Epithelial cell of prostate (primary cell): ENCODE results near the gene TALDO1.

ENCODE experiments used
- DNase-seq: peaks from one replicate; pipeline ENCODE4 v3.0.0-alpha.2; 2011; ENCODE audit warnings: low read depth, low spot score
- H3K27ac ChIP-seq: fragments of 450-650 bp; 2 replicates; pipeline ENCODE4 v1.5.1; 2017; ENCODE audit warnings: mild to moderate bottlenecking

The TALDO1 gene

DNA sequence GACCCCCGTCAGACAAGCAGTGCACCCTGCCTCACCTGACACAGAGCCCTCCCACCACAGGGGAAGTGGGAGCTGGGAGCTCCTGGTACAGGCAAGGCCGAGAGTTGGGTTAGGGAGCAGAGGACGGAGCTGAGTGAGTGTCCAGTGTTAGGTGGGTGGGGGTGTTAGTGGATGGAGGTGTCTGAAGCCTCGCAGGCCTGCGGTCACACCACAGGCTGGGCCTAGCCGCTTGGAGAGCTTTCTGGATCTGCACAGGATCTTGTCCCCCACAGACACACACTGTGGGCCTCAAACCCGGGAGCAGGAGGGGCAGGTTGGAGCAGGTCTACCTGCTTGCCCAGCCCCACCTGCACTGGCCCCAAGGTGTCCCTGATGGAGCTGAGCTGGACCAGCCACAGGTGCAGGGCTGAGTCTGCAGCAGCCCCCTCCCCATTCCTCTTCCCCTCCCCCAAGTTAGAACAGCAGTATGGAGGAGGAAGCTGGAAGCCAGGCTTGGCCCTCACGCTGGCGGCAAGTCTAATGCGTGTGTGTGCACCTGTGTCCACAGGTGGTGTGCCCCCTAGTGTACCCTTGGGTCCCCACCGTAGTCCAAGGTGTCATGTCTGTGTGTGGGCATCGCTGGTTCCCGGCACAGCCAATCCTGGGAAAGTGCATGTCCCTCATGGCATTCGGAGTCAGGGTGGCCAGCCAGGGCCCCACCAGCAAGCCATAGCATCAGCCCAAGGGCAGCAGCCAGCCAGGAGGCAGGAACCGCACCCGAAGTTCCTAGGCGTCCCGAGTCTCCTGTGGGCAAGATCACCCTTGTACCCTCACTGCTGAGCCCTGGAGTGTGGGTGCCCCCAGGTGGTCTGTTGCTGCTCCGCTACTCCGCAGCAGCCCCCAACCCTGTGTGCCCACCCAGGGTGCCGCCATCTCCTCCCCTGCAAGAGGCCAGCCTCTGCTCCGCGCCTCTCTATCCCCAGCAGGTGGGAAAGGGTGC lies 32.0 kb downstream of the TALDO1 start:
- no peak overlapping the region for H3K27ac ChIP-seq

DNA sequence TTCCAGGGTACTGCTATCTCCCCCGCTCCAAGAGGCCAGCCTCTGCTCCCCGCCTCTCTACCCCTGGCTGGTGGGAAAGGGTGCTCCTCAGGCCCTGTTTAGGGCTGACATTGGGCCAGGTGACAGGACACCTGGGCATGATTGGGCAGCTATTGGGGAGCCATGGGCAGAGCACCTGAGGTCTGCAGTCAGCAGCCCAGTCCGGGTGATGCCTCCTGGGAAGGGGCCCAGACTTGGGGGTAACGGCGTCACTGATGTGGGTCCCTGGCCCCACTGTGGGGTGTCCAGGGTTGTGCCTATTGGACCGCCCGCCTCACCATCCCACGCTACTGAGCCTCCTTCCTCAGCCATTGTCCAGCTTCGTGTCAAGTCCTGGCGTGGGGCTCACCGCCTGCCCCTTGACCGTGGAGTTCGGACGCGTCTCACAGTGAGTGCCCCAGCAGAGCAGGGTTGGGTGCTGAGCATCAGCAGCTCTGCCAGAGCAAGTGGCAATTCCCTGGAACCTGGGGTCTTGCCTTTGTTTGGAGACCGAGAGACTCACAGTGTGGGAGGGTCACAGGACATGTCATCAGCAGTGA lies 32.8 kb downstream of the TALDO1 start:
- no peak overlapping the region for H3K27ac ChIP-seq
- no peak for DNase-seq

More for the DNA sequence above, 32.0 kb downstream of the TALDO1 start:
- DNase-seq: no peak

GRCh38 chr11:782264-783174 lies 35.3 kb downstream of the TALDO1 start:
- no peak for DNase-seq
- no peak overlapping the region for H3K27ac ChIP-seq

DNA sequence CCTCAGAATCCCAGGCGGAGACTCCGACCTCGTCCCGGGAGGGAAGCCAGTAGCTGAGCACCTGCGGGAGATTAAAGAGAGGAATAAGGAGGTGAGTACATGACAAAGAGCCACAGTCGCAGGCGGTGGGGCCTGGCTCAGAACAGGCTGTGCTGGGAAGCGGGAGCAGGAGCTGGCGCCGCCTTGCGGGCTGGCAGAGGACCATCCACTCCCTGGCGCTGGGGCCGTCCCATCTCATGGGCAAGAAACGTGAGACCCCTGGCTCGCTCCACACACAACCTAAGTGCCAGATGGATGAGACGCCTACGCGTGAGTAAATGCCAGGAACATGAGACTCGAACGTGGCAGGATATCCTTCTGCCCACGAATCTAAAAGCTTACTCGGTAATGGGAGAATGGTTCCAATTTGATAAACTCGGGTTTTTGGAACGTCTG lies 36.3 kb downstream of the TALDO1 start:
- no peak for DNase-seq
- no peak overlapping the region for H3K27ac ChIP-seq

- no peak overlapping the region for H3K27ac ChIP-seq
- no peak for DNase-seq
Measured at GRCh38 chr11:786235-787083, 39.2 kb downstream of the TALDO1 start.

- H3K27ac ChIP-seq: no peak overlapping the region
- no peak for DNase-seq
Measured at GRCh38 chr11:787084-787675, 39.9 kb downstream of the TALDO1 start.

- DNase-seq: no peak
- H3K27ac ChIP-seq: no peak overlapping the region
Measured at GRCh38 chr11:788009-788640, 40.9 kb downstream of the TALDO1 start.

GRCh38 chr11:788953-789940 lies 42.0 kb downstream of the TALDO1 start:
- H3K27ac ChIP-seq: no peak overlapping the region
- no peak for DNase-seq

- no peak within 1 kb of the TSS for H3K27ac ChIP-seq
- no peak for DNase-seq
Measured at GRCh38 chr11:789943-790342, 42.7 kb downstream of the TALDO1 start, which contains the start of gene CEND1. CEND1 (minus strand) TSS chr11:790090; CDS start chr11:788576, 1,514 bp downstream.

DNA sequence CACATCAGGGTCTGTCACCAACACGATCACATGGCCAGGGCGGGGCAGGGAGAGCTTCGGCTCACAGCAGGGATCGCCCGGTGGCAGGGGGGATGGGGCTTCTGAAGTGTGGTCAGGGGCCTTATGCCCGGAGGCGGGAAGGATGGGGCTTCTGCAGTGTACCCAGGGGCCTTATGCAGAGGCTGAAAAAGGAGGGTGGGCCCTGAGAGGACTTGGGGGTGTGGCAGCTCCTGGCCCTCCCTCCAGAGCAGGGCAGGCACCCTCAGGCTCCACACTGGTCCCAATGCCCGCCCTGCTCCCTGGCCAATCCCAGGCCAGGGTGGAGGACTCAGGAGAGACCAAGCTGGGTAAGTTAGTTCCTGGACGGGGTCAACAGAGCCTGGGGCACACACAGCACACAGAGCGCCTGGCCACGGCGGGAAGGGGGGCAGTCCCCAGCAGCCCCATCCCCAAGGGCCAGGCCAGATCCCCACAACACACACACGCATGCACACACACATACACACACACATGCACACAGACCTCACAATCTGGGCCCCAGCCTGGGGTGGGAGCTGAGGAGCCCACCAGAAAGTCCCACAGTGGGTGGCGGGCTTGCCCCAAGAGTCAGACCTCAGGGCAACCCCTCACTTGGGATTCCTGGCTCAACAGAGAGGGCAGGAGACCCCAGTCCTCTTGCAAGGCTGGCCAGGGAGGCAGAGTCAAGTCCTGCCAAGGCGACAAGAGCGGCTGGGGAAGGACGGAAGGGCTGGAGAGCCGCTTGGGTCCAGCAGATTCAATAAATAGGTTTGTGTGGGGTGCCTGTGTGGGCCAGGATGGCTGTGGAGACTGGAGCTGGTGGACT lies 43.7 kb downstream of the TALDO1 start:
- H3K27ac ChIP-seq: no peak overlapping the region
- DNase-seq: no peak

DNA sequence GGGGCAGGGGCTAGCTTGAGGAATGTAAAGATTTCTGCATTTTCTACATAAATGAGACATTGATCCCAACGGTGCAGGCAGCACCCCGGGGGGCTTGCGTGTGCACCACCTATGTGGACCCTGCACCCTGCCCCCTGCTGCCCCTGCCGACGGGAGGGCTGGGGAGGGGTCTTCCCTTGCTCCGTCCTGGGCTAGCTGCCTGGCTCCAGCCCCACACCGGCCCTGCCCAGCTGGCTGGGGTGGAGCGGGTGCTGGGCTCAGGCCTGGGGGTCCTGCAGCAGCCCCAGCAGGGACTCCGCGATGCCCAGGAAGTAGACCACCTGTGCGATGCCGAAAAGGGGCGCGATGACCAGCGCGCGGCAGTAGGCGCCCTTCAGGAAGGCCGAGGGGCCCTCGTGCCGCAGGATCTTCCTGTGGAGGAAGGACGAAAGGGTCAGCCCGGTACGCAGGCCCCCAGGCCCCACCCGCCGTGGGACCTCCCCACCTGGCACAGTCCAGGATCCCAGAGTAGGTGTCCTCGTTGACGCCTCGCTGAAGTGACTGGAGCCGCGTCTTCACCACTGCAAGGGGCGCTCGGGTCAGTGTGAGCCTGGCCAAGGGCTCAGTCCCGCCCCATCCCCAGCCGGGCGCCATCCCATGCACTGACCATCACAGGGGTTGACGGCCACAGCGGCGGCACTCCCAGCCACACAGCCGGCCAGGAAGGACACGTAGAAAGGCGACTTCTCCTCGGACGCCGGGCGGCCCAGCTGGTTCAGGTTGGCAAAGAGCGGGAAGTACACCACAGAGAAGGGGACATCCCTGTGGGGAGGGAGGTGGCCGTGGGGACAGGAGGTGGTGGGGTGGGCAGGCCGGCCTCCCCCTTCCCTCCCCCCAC lies 44.6 kb downstream of the TALDO1 start:
- no peak overlapping the region for H3K27ac ChIP-seq
- DNase-seq: no peak

DNA sequence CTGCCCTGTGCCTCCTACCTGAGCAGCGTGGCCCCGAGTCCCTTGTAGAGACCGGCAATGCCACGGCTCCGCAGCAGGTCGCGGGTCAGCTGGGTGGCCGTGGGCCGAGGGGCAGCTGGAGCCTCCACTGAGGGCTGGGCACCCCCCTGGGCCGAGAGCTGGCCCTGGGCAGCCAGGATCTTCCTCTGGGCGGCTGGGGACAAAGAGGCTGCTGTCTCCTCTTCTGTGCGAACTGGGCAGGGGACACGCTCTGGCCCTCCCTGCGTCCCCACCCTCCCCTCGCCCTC lies 45.2 kb downstream of the TALDO1 start:
- DNase-seq: no peak
- H3K27ac ChIP-seq: no peak overlapping the region

DNA sequence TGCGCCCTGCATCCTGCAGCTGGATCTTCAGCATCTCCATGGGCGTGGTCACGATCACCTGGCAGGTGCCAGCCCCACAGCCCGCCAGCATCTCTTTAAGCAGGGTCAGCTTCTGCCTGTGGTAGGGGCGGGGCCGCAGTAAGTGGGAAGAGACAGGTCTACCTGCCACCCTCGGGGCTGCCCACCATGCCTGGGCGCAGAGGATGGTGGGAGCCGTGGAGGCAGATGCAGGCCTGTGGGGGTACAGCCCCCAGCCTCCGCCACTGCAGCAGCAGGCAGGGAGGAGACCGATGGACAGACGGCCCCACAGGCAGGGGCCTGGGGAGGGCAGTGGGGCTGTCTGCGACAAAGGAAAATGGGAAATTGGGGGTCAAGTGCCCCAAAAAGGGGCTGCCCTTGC lies 45.6 kb downstream of the TALDO1 start:
- no peak for DNase-seq
- no peak overlapping the region for H3K27ac ChIP-seq

DNA sequence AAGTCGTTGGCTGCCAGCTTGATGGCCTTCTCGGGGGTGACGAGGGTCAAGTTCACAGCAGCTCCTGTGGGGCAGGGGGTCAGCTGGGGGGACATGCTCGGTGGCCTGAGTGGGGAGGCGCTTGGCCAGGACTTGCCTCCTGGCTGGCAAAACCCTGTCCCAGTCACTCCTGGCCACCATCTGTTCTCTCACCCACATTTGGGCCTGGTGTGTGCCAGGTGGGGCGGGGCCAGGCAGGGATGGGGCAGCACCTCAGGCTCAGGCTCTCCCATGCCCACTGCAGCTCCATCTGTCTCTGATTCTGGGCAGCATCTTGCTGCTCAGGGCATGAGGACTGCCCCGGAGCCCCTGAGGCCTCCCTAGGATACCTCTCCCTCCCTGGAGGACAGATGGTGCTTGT lies 46.3 kb downstream of the TALDO1 start:
- H3K27ac ChIP-seq: no peak overlapping the region
- no peak for DNase-seq

DNA sequence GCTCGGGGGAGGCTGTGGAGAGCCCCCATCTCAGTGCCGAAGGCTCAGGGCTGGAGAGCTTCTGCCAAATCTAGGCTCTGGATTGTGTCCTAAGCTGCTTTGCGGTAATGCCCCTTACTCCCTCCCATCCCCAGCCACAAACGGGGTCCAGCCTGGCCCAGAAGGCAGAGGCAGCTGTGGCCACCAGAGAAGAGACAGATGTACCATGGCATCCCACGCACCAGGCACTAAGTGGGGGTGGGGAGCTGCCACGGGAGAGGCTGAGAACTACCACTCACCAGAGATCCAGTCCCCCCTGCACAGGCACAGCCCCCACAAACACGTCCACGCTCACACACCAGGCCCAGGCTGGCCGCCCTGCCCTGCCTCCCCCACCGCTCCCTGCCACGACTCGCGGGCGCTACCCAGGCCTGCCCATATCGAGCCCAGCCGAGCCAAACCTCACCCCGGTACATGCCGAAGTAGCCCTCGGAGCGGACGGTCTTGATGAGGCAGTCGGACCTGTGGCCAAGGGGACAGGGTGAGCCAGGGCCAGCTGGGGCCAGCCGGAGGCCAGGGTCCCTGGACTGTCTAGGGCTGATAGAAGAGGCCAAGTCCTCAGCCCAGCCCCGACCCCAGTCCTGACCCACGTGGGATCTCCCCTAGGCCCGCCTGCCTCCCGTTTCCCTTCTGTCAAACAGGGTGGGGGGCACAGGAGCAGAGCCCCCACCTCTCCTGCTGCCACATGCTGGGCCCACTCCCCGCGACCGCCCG lies 46.9 kb downstream of the TALDO1 start:
- H3K27ac ChIP-seq: no peak overlapping the region
- no peak for DNase-seq
